ENCODE data around the gene CGNL1.

Gene CGNL1

DNA sequence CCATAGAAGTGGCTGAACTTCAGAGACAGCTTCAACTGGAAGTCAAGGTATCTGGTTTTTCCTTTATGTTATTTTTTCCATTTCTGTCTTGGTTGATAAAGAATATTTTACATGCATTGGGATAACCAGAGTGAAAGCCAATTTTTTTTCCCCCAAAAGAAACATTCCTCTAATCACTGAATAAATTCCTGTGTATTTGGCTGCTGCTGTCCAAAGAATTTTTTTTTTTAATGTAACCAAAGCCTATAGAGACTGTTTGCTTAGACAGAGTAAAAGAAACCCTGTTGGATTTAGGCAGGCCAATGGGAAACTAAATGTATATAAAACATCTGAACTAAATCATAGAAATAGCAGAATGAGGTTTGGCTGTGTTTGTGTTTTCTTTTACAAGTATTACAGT is 75.2 kb downstream of the CGNL1 start:
- no peak overlapping the region for H3K4me3 ChIP-seq (ENCODE audit: low read depth, low read length)
- TF ChIP-seq, protein P1, sequence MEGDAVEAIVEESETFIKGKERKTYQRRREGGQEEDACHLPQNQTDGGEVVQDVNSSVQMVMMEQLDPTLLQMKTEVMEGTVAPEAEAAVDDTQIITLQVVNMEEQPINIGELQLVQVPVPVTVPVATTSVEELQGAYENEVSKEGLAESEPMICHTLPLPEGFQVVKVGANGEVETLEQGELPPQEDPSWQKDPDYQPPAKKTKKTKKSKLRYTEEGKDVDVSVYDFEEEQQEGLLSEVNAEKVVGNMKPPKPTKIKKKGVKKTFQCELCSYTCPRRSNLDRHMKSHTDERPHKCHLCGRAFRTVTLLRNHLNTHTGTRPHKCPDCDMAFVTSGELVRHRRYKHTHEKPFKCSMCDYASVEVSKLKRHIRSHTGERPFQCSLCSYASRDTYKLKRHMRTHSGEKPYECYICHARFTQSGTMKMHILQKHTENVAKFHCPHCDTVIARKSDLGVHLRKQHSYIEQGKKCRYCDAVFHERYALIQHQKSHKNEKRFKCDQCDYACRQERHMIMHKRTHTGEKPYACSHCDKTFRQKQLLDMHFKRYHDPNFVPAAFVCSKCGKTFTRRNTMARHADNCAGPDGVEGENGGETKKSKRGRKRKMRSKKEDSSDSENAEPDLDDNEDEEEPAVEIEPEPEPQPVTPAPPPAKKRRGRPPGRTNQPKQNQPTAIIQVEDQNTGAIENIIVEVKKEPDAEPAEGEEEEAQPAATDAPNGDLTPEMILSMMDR (IDR thresholded peaks at IDR 0.05; ENCODE audit: low read depth, low read length): no peak

DNA sequence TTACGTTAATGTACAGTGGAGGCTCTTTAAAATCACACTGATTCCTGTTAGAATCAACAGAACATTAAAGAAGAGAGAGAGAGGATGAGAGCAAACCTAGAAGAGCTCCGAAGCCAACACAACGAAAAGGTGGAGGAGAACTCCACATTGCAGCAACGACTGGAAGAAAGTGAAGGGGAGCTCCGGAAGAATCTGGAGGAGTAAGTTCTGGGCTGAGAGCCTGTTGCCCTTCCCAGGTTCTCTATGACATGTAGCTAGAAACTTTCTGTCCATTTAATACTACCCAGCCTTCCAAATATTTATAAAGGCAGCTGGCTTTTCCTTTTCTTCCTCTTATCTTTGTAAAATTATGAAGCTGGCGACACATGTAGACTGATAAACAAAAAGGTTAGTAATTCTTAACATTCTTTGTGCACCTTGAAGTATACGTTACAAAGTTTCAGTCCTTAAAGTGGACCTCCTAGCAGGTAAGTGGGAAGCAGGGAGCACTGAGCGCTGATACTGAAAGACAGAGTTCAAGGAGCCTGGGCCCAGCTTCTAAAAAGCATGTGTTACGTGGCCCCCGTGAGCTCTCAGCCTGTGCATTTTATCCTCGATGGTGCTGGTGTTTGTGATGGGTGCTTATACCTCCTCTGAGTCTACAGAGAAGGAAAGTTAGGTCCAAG is 75.9 kb downstream of the CGNL1 start:
- H3K4me3 ChIP-seq (ENCODE audit: low read depth, low read length): no peak overlapping the region
- TF ChIP-seq, protein P1 (IDR thresholded peaks at IDR 0.05; ENCODE audit: low read depth, low read length): no peak

DNA sequence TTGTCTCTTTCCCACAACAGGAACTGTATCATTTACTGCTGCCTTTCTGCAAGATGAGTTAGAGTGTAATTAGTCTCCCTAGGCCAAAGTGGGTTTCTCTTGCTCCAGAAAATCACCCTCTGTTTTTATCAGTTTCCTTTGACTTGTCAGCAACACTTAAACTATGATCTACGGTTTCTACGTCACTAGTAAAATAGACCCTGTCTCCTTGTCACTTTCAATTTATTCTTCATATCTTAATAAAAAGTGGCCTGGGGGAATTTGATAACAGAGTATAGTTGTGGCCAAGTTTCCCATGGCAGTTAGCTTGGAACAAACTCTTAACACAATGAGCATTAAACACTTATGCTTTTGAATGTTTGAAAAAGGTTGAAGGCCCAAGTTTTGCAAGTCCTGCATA is 79.6 kb downstream of the CGNL1 start:
- TF ChIP-seq, protein P1 (IDR thresholded peaks at IDR 0.05; ENCODE audit: low read depth, low read length): no peak

DNA sequence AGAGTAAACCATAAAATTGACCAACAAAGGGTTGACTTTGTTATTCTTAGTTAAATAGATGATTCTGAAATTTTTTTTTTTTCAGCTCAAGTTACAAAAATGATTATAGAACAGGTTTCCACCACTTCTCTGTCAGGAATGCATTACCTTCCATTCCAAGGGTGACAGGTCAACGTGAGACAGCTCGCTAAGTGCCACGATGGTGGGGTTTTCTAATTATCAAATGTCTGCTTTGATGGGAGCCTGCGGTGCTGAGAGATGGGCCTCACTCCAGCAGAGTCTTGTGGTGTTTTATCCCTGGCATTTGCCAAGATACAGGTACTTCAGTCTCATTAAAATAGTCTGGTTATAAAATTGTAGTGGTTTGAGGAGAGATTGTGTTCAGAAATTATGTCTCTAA is 80.3 kb downstream of the CGNL1 start:
- no peak overlapping the region for H3K4me3 ChIP-seq (ENCODE audit: low read depth, low read length)
- TF ChIP-seq, protein P1 (IDR thresholded peaks at IDR 0.05; ENCODE audit: low read depth, low read length): no peak

More for the DNA sequence above, 79.6 kb downstream of the CGNL1 start:
- no peak overlapping the region for H3K4me3 ChIP-seq (ENCODE audit: low read depth, low read length)

DNA sequence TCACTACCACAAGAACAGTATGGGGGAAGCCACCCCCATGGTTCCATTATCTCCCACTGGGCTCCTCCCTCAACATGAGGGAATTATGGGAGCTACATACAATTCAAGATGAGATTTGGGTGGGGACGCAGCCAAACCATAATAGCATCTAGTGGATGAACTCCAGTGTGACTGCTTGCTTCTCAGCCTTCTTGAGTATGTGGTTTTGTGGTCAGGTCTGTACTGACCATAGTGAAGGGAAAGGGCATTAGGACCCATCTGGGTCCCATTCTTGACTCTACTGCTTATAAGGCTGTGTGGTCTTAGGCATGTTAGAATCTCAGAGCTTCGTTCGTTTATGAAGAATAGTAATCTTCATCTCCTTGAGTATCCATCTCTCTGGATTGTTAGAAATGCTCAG is 81.4 kb downstream of the CGNL1 start:
- TF ChIP-seq, protein P1 (IDR thresholded peaks at IDR 0.05; ENCODE audit: low read depth, low read length): no peak
- H3K4me3 ChIP-seq (ENCODE audit: low read depth, low read length): no peak overlapping the region

DNA sequence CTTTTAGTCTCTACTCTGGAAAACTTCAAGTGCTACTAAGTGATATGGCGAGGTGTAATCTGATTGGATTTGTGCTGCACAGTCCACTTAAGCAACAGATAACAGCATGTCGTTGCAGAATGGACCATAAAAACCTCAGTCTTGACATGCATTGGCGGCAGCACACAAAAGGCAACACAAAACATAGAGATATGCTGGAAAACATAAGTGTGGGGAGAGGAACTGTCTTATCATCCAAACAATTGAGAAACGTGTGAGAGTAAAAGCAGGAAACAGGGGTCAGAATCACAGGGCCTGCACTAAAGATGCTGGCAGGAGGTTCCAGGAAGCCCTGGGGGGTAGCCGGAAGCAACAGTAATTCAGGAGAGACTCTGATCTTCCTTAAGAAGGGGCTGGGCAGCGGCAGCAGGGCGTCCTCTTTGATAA is 82.1 kb downstream of the CGNL1 start:
- TF ChIP-seq, protein P1 (IDR thresholded peaks at IDR 0.05; ENCODE audit: low read depth, low read length): no peak

DNA sequence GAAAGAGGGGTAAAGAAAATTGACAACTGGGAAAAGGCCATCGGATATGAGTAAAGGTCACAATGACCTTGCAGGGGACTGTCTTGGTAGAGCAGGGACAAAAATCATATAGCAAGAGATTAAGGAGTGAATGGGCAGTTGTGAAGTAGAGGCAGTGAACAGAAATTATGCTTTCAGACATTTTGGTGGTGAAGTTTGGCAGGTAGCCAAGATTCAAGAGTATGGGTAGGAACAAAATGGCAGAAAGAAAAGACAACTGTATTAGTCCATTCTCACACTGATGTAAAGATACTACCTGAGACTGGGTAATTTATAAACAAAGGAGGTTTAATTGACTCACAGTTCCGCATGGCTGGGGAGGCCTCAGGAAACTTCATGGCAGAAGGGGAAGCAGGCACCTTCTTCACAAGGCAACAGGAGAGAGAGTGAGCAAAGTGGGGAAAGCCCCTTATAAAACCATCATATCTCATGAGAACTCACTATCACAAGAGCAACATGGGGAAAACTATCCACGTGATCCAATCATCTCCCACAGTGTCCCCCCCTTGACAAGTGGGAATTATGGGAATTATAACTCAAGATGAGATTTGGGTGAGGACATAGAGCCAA is 84.0 kb downstream of the CGNL1 start:
- TF ChIP-seq, protein P1 (IDR thresholded peaks at IDR 0.05; ENCODE audit: low read depth, low read length): no peak
- H3K4me3 ChIP-seq (ENCODE audit: low read depth, low read length): no peak overlapping the region

More for the DNA sequence above, 82.1 kb downstream of the CGNL1 start:
- H3K4me3 ChIP-seq (ENCODE audit: low read depth, low read length): no peak overlapping the region
